CD4-positive, alpha-beta T cell treated with Interleukin-10 for 1 hour (primary cell): ENCODE data around the gene NPEPPS.

Source experiments
- DNase-seq: peaks from one replicate; pipeline ENCODE4 v3.0.0-alpha.2; 2020

NPEPPS gene

DNA sequence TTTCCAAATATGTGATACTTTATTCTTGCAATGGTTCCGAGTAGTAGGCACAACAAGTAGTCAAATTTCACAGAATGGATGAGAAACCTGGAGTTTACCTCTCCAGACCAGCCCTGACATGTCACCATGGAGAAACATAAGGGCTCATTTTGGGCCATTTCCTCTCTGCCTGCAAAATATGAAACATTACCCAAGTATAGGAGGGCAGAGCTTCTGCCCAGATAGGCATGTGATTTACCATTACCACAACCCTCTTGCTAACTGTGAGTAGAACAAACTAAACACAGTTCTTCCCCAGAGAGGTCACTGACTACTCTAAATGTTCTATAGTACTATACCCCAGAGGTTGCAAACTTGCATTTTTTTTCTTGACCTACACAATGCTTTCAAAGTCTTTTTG lies 103.1 kb downstream of the NPEPPS start:
- no peak for DNase-seq

DNA sequence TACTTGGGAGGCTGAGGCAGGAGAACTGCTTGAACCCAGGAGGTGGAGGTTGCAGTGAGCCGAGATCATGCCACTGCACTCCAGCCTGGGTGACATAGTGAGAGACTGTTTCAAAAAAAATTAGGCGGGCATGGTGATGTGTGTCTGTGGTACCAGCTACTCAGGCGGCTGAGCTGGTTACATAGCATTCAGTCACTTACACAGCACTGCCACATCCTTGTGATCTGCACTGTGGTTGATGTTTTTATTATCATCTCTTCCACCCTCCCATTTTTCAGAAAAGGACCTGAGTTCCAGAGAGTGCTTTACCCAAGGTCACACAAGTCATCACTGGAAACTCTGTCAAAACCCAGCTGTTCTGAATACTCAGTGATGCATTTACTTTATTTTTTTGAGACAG lies 104.0 kb downstream of the NPEPPS start:
- no peak for DNase-seq

DNA sequence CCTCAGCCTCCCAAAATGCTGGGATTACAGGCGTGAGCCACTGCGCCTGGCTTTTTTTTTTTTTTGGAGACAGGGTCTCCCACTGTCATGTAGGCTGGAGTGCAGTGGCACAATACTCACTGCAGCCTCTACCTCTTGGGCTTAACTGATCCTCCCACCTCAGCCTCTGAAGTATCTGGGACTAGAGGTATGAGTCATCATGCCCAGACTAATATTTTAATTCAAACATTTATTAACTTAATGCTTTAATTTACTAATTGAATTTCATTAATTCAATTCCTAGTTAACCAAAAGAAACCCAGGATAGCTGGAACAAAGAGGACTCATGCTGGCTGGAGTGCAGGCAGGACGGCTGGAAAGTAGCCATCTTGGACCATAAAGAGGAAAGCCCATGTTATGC lies 104.8 kb downstream of the NPEPPS start:
- no peak for DNase-seq

DNA sequence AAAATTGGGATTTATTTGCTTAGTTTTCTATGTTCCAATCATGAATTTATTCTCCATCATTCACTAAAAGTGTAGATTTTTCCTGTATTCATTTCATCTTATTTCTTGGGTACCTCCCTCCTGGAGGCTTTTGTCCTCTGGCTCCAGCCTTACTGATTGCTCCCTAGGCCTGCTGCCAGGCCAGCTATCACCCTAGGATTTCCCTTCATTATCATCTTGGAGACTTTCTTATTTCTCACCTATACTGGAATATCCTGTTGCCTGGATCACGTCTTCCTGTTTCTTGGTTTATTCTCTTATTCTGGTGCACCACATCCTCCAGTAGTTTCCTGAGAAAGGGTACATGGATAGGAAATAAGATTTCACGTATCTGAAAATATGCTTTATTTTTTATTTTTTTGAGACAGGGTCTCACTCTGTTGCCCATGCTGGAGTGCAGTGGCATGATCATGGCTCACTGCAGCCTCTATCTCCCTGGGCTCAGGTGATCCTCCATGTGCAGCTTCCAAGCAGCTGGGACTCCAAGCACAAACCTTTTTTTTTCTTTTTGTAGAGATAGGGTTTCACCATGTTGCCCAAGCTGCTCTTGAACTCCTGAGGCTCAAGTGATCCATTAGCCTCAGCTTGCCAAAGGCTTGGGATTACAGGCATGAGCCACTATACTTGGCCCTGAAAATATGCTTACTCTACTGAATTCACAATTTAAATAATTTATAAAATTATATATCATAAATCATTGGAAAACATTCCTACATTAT lies 105.5 kb downstream of the NPEPPS start:
- DNase-seq: no peak

DNA sequence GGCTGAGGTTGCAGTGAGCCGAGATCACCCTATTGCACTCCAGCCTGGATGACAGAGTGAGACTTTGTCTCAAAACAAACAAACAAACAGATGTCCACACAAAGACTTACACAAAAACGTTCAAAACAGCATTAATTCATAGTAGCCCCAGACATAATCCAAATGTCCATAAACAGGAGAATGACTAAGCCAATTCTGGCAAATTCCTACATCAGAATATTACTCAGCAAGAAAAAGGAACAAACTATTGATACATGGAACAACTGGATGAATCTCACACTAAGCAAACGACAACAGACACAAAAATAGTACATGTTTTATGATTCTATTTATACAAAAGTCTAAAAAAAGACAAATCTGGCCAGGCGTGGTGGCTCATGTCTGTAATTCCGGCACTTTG lies 108.0 kb downstream of the NPEPPS start:
- DNase-seq: no peak

DNA sequence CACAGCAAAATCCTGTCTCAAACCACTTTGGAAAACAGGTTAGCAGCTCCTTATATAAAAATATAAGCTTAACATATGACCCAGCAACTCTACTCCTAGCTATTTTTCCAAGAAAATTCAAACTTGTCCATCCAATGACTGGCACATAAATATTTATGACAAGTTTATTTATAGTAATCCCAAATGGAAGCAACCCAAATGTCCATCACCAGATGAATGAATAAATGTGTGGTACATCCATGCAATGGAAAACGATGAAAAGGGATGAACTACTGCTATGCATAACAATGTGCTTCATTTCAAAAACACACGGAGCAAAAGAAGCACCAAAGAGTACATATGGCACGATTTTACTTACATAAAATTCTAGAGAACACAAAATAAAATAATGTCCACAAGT lies 109.2 kb downstream of the NPEPPS start:
- no peak for DNase-seq

DNA sequence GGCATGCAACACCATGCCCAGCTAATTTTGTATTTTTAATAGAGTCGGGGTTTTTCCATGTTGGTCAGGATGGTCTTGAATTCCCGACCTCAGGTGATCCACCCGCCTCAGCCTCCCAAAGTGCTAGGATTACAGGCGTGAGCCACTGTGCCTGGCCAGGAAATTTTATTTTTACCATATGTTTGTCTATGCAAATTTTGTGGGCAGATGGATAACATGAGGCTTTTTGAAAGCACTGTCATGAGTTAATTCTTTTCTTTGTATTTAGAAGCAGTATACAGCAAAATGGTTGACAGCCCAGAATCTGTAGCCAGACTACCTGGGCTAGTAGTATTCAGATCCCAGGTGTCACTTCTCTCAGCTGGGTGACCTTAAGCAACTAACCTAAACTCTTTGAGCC lies 110.3 kb downstream of the NPEPPS start:
- DNase-seq: no peak

DNA sequence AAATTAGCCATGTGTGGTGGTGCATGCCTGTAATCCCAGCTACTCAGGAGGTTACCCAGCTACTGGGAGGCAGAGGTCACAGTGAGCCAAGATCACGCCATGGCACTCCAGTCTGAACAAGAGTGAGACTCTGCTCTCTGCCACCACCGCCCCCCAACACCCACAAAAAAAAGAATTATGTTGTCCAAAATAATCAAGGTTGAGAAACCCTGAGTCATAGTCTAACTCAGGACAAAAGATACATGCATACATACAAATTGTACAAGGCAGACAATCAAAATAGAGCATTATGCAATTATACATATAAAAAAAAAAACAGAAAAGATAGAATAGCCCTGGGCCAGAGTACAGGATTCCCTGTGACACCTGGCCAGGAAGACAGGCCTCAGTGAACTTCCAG lies 112.2 kb downstream of the NPEPPS start:
- DNase-seq: no peak

DNA sequence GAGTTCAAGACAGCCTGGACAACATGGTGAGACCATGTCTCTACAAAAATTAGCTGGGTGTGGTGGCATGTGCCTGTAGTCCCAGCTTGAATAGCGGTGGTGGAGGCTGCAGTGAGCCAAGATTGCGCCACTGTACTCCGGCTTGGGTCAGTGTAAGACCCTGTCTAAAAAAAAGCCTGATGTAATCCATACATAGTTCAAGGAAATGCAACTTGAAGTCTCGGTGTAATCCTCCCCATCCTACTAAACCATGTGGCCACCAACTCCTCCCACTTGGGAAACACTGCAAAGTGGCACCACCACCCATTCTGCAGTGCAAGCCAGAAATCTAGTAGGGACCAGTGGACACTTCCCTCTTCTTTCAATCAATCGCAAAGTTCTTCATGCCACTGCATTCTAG lies 113.4 kb downstream of the NPEPPS start:
- no peak for DNase-seq

DNA sequence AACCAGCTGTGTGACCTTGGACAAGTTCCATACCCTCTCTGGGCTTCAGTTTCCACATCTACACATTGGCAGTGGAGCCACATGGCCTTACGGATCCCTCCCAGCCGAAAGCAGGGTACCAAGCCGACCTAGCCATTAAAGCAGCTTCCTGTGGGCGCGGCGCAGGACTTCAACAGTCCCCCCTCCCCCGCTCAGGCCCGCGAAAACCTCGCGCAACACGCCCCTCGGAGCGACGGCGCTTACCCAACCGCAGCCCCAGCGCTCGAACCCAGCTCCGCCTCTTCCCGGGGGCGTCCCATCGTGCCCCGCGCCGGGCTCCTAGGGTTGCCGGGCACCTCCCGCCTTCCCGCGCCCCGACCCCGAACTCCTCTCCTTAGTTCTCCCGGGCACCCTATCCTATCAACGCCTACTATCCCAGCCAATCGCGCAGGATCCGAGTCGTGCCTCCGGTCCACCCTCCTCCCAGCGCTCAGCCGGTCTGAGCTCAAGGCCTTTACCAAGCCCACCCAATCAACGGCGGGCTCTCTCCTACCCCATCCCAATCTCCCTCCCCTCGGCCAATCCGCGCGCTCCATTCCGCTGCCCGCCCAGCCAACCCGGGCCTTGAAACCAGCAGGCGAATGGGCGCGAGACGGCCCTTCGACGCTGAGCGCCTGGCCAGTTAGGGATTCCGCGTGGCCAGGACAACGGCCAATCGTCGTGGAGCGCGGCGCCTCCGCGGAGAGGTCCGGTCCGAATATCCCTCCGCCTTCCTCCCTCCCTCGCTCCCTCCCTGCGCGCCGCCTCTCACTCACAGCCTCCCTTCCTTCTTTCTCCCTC lies 118.5 kb downstream of the NPEPPS start, which contains the start of gene KPNB1:
TSS of gene KPNB1 (plus strand) at position 767 of the 819 bp plus-strand sequence. CDS start 326 bp downstream, outside the sequence.
- peak; percentile 99 for DNase-seq

DNA sequence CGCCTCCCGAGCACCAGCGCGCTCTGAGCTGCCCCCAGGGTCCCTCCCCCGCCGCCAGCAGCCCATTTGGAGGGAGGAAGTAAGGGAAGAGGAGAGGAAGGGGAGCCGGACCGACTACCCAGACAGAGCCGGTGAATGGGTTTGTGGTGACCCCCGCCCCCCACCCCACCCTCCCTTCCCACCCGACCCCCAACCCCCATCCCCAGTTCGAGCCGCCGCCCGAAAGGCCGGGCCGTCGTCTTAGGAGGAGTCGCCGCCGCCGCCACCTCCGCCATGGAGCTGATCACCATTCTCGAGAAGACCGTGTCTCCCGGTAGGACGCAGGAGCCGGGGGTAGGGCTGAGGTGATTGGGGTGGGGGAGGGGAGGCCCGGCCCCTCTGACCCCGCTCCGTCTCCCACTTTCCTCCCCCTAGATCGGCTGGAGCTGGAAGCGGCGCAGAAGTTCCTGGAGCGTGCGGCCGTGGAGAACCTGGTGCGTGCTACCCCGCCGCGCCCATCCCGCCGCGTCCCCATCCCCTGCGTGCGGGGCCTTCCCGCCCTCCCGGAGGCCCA lies 119.1 kb downstream of the NPEPPS start:
- no peak for DNase-seq

DNA sequence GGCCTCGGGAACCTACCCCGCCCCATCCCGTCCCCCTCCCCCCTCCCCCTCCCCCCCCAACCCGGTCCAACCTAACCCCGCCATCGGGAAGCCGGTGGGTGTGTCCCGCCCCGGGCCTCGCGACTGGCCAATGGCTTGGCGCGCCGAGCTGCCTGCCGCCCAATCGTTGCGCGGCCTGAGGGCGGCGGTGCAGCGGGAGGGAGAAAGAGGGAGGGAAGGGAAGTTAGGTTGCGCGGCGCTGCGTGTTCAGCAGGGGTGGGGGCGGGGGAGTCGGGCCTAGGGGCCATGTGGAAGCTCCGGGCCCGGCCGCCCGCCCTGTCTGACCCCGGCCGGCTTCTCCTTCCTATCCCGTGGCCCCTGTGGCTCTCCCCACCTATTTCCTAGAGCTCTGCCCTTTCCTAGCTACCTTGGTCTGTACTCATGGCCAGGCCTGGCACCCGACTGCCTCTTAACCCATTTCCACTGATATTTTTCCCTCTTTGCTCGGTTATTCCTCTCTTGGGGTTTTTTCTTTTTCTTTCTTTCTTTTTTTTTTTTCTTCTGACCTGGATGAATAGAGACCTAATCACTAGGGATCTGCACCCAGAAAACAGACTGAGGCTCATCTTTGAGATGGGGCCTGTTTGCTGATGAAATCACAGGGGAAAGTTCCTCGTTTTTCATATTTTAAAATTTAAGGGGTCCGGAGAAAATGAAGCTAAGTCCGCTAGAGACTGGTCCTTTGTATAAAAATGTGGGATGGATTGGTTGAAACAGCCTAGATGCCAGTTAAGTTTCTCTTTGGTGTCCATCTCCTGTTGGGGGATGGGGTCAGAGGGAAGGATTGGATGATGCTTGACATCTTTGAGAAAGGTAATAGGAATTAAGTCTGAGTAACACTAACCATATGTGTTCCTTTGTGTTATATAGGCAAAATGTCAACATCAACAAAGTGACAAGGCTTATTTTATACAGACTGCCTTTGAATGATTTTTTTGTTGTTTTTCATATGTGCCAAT lies 119.9 kb downstream of the NPEPPS start:
- peak; percentile 94 for DNase-seq

DNA sequence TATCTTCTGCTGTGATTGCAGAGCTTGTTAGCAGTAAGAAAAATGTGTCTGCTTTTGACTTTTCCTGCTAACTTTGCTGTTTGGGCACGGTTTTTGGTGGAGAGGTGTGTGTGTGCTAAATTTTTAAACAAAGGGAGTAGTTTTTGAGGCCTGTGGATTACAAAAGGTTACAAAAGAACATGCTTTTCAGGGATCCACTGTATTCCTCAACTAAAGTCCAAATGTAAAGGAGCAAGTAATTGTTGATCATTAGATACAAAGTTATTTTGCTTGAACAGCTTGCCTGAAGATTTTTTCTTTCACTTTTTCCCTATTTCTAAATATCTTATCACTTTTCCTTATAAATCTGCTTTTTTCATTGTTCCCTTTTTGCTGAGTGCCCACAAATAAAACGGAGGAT lies 120.8 kb downstream of the NPEPPS start:
- DNase-seq: no peak

DNA sequence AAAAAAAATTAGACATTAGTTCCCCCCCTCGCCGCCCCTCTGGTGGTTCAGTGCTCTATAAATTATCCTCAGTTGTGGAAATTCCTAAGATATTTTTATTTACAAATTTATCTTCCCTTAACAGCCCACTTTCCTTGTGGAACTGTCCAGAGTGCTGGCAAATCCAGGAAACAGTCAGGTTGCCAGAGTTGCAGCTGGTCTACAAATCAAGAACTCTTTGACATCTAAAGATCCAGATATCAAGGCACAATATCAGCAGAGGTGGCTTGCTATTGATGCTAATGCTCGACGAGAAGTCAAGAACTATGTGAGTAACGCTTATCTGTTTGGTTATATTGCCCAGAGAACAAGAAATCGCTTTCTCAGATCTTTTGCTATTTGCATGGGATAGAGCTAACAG lies 121.7 kb downstream of the NPEPPS start:
- DNase-seq: no peak

DNA sequence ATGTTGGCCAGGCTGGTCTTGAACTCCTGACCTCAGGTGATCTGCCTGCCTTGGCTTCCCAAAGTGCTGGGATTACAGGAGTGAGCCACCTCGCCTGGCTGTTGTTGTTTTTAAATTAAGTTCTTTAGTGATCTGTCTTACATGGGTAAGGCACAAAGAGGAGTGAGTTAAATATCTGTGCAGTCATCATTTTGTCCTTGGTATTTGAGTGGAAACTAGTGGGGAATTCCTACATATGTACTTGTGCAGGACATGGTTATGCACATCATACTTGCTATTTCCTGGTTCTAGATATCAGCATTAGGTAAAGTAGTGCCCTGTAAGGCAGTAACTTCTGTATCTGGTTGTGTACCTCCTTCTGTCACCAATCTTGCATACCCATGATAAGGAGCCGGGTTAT lies 122.5 kb downstream of the NPEPPS start:
- no peak for DNase-seq

DNA sequence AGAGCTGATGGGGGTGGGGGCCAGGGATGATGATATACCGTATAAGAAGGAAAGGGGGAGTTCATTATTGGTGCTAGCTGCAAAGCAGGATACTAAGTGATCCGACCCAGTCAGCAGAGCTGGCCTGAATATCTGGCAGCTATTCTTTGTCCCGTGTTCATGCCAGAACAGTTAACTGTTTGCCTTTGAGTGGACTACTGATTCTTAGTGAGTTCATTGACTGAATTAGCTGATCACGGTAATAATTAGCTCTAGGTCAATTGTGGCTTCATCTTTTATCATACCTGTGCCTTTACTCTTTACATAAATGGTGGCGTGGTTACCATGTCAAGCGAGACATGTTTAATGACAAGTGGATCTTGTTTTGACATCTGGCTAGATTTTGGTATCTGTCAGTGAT lies 124.1 kb downstream of the NPEPPS start:
- DNase-seq: no peak

DNA sequence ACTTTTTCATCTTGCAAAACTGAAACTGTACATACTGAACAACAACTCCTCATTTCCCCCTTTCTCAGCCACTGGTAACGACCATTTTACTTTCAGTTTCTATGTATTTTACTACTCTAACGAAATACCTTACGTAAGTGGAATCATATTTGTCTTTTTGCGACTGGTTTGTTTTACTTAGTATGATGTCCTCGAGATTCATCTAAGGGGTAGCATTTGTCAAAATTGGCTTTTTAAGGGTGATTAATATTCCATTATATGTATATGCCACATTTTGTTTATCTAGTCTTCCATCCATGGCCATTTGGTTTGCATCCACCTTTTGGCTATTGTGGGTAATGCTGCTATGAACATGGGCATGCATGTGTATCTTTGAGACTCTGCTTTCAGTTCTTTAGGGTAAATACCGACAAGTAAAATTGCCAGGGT lies 129.2 kb downstream of the NPEPPS start:
- peak; percentile 61 for DNase-seq

DNA sequence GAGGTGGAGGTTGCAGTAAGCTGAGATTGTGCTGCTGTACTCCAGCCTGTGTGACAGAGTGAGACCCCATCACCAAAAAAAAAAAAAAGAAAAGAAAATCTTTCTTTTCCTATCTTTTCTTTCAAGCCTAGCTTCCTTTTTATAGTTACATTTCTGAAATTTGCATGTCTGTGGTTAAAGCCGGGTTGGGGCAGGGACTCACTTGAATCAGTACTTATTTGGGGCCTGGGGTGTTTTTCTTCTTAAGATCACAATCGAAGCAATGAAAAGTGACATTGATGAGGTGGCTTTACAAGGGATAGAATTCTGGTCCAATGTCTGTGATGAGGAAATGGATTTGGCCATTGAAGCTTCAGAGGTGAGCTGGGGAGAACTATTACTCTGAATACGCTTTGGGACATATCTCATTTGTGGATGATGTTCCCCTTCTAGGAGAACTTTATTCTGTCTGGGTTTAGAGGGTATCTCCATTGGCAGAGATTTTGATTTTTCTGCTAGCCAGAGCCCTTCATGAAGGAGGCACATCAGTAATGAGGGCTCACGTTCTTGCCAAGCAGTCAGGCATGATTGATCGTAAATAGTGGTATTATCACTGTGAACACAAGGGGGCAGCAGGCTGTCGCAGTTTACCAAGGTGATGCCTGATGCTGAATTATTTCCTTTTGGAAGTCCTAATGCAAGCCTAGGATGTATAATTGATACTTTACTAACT lies 133.2 kb downstream of the NPEPPS start:
- peak; percentile 82 for DNase-seq

DNA sequence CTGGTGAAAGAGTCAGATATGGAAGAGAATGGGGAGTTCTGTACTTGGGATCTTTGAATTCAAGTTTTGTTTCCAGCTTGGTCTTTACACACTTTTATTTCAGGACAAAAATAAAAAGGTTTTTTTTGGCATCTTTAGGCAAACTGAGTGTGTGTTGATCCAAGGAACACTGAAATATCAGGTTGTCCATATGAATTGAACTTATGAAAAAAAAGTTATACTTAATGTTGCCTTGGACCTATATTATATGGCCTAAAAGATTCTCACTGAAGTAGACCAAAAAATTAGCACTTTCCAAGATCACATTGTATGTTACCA lies 133.7 kb downstream of the NPEPPS start:
- no peak for DNase-seq

DNA sequence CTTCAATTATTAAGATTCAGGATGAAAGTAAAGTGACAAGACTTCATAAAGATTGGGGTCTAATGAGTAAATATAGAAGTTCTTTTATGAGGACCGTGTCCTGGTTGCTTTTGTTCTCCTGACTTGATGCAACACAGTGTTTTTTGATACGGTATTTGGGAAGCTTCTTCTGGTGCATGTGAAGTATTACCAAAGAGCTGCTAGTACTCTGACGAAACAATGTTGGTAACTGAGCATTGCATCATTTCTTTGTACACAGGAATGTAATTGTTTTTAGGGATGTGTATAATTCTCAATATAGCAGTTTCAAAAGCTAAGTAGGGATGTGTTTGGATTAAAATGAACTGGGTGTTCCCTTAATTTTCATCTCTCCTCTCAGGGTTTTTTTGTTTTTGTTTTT lies 134.7 kb downstream of the NPEPPS start:
- no peak for DNase-seq

DNA sequence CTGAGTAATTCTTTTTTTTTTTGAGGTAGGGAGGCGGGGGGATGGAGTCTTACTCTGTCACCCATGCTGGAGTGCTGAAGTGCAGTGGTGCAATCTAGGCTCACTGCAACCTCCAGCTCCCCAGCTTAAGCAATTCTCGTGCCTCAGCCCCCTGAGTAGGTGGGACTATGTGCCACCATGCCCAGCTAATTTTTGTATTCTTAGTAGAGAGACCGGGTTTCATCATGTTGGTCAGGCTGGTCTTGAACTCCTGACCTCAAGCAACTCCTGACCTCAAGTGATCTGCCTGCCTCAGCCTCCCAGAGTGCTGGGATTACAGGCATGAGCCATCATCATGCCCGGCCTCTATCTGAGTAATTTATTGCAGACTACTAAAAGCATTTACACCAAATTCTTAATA lies 138.2 kb downstream of the NPEPPS start:
- DNase-seq: no peak

DNA sequence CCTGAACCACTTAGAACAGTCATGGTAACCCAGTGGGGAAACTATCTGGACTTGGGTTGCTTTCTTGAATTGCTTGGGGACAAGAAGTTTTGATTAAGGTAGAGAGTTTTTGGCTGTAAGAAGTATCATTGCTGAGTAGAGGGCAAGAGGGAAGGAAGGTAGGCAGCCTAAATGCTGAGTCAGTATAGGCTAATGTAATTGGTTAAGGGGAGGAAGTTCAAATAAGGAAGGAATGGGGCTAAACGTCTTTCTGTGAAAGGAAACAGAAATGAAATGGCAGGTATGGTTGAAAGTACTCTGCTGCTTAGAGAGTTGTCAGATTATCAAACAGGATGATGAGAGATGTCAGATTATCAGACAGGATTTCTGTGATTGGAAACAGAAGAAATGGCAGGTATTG lies 139.2 kb downstream of the NPEPPS start:
- DNase-seq: peak; percentile 17
